HEK293T (cell line): Measurements from ENCODE around the gene PATZ1.

ENCODE experiments used
- CTCF ChIA-PET: fragments of 350-600 bp; formaldehyde crosslinking; extraction: SDS; loops from one replicate; lab custom pipeline; 2021; ENCODE audit warnings: antibody characterized with exemption, inconsistent platforms; lab: Yijun Ruan, JAX
- POLR2A ChIA-PET: fragments of 350-600 bp; formaldehyde crosslinking; extraction: SDS; loops from one replicate; lab custom pipeline; 2020; ENCODE audit warnings: antibody characterized with exemption, inconsistent platforms; lab: Yijun Ruan, JAX
- DNase-seq: peaks from one replicate; pipeline ENCODE4 v3.0.0; 2012; ENCODE audit warnings: mixed read lengths; ENCODE audit errors: extremely low spot score
- ARNT ChIP-seq: fragments of 450-650 bp; IDR thresholded peaks from 2 replicates; pipeline ENCODE4 v1.6.1; 2017; ENCODE audit warnings: mild to moderate bottlenecking
- BHLHE40 ChIP-seq: fragments of 450-650 bp; IDR thresholded peaks from 2 replicates; pipeline ENCODE4 v1.6.1; 2016; ENCODE audit warnings: mild to moderate bottlenecking, moderate library complexity, borderline replicate concordance
- CTBP1 ChIP-seq: fragments of 450-650 bp; IDR thresholded peaks from 2 replicates; pipeline ENCODE4 v1.6.1; 2016; ENCODE audit warnings: borderline replicate concordance
- ELF4 ChIP-seq: fragments of 450-650 bp; IDR thresholded peaks from 2 replicates; pipeline ENCODE4 v1.6.1; 2017; ENCODE audit warnings: antibody characterized with exemption
- FOXA1 ChIP-seq: fragments of 450-650 bp; IDR thresholded peaks from 2 replicates; pipeline ENCODE4 v1.6.1; 2016; ENCODE audit warnings: mild to moderate bottlenecking
- FOXK2 ChIP-seq: fragments of 450-650 bp; IDR thresholded peaks from 2 replicates; pipeline ENCODE4 v1.6.1; 2016; ENCODE audit warnings: mild to moderate bottlenecking
- FOXM1 ChIP-seq: fragments of 450-650 bp; IDR thresholded peaks from 2 replicates; pipeline ENCODE4 v1.6.1; 2017; ENCODE audit warnings: mild to moderate bottlenecking, borderline replicate concordance
- HDGF ChIP-seq: fragments of 450-650 bp; IDR thresholded peaks from 2 replicates; pipeline ENCODE4 v1.6.1; 2017; ENCODE audit warnings: antibody characterized with exemption, borderline replicate concordance
- L3MBTL2 ChIP-seq: fragments of 450-650 bp; conservative IDR thresholded peaks from 2 replicates; pipeline ENCODE4 v1.6.1; 2016; ENCODE audit warnings: mild to moderate bottlenecking
- LEF1 ChIP-seq: fragments of 450-650 bp; IDR thresholded peaks from 2 replicates; pipeline ENCODE4 v1.6.1; 2017; ENCODE audit warnings: mild to moderate bottlenecking, borderline replicate concordance
- NFRKB ChIP-seq: fragments of 450-650 bp; IDR thresholded peaks from 2 replicates; pipeline ENCODE4 v1.6.1; 2016; ENCODE audit warnings: mild to moderate bottlenecking, moderate library complexity
- PKNOX1 ChIP-seq: fragments of 450-650 bp; IDR thresholded peaks from 2 replicates; pipeline ENCODE4 v1.6.1; 2016
- SP1 ChIP-seq: fragments of 450-650 bp; IDR thresholded peaks from 2 replicates; pipeline ENCODE4 v1.6.1; 2017
- SUZ12 ChIP-seq: fragments of 450-650 bp; IDR thresholded peaks from 2 replicates; pipeline ENCODE4 v1.6.1; 2016; ENCODE audit warnings: mild to moderate bottlenecking
- TARDBP ChIP-seq: fragments of 450-650 bp; IDR thresholded peaks from 2 replicates; pipeline ENCODE4 v1.6.1; 2016
- ZNF384 ChIP-seq: fragments of 450-650 bp; IDR thresholded peaks from 2 replicates; pipeline ENCODE4 v1.6.1; 2016

PATZ1 gene

DNA sequence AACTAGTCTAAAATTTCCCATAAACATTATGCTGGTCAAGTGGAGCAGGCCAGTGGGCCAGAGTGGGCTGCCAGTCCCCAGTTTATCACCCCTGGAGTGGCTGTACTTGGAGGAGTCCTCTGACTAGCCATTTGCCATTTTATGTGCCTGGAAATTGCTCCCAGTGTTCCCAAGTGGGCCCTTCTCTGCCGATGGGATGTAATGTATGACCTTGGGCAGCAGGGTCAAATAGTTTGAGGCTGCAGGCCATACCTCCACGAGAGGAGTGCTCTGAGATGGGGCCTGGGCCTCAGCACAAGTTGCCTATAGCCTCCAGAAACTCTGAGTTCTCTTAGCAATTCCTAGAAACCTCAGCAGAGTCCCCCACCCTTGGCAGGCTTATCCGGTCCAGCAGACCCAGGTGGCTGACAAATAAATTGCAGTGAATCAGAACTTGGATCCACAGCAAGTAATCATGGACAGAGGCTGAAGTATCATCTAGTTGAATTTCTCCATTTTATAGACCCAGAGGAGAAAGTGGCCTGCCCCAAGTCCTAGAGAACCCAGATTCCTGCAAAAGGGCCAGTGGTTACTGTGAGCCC is 17.8 kb upstream of the PATZ1 start:
- ChIA-PET POLR2A (interaction anchor here (0.8 to 3.2 kb wide), 2 partner anchors 17 to 35 kb away, joined by 3 to 10 read pairs; partner anchors contain the start of genes DRG1 and PATZ1), CTCF (no interaction called here)
- peak; percentile 10 for DNase-seq
- TF ChIP-seq TARDBP, result no peak
- TF ChIP-seq BHLHE40, result no peak
- TF ChIP-seq FOXA1, result no peak
- no peak for TF ChIP-seq CTBP1
- no peak for TF ChIP-seq SUZ12
- no peak for TF ChIP-seq SP1
- no peak for TF ChIP-seq NFRKB
- TF ChIP-seq L3MBTL2, result no peak
- no peak for TF ChIP-seq ZNF384
- TF ChIP-seq PKNOX1, result no peak
- no peak for TF ChIP-seq ARNT

DNA sequence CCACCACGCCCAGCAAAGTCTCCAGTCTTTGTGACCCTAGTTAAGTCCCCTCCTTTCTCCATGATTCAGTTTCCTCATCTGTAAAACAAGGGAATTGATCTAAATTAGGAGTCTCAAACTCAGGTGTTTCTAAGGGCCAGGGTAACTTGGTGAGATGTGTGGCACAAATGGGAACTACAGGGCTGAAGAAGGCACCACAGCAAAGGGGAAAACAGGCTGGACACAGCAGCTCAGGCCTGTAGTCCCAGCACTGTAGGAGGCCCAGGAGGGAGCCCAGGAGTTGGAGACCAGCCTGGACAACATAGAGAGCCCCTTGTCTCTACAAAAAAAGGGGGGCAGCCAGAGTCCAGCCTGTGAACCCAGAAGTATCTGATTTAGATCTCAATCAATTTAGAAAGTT is 15.6 kb upstream of the PATZ1 start:
- TF ChIP-seq LEF1 (no peak), NFRKB (no peak), ZNF384 (no peak), HDGF (no peak), SUZ12 (no peak), SP1 (no peak), CTBP1 (no peak), ELF4 (no peak), L3MBTL2 (no peak), TARDBP (no peak), FOXM1 (no peak), FOXK2 (no peak), ARNT (no peak), BHLHE40 (no peak), FOXA1 (no peak), PKNOX1 (no peak)
- DNase-seq, result peak; percentile 16
- CTCF ChIA-PET, result no interaction called here
- POLR2A ChIA-PET, result interaction anchor here (3.2 kb wide), 1 partner anchor 15 kb away, joined by 10 read pairs; the partner anchor contains the start of gene PATZ1

GRCh38 chr22:31360029-31360428 is 13.9 kb upstream of the PATZ1 start:
- ChIA-PET CTCF (interaction anchor here (0.7 kb wide), 1 partner anchor 745 kb away, joined by 7 read pairs; no protein-coding TSS in a partner anchor), POLR2A (interaction anchor here (1.5 to 3.9 kb wide), 2 partner anchors 13 to 39 kb away, joined by 3 to 16 read pairs; partner anchors contain the start of genes DRG1 and PATZ1)
- TF ChIP-seq FOXM1 (no peak), PKNOX1 (no peak), ZNF384 (peak; percentile 3; the same call in 1 of the 2 replicates)
- DNase-seq, result no peak

DNA sequence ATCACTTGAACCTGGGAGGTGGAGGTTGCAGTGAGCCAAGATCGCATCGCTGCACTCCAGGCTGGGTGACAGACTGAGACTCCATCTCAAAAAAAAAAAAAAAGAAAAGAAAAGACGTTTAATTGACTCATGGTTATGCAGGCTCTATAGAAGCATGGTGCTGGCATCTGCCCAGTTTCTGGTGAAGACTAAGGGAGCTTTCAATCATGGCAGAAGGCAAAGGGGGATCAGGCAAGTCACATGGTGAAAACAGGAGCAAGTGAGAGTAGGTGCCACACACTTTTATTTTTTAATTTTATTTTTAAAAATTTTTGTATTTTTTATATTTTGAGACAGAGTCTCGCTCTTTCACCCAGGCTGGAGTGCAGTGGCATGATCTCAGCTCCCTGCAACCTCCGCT is 8.4 kb upstream of the PATZ1 start:
- ChIA-PET POLR2A (interaction anchor here (1.1 kb wide), 1 partner anchor 8 kb away, joined by 3 read pairs; the partner anchor contains the start of gene PATZ1), CTCF (no interaction called here)
- DNase-seq, result no peak
- TF ChIP-seq BHLHE40 (no peak), L3MBTL2 (no peak), LEF1 (no peak), CTBP1 (no peak), FOXA1 (no peak), NFRKB (no peak)

GRCh38 chr22:31350410-31350863 is 4.3 kb upstream of the PATZ1 start:
- DNase-seq, result no peak
- TF ChIP-seq FOXM1 (no peak), ARNT (no peak), PKNOX1 (no peak), CTBP1 (no peak), FOXA1 (no peak), ELF4 (no peak), LEF1 (no peak)
- ChIA-PET POLR2A (interaction anchor here (1.1 kb wide), 1 partner anchor 49 kb away, joined by 3 read pairs; the partner anchor contains the start of gene DRG1), CTCF (no interaction called here)

DNA sequence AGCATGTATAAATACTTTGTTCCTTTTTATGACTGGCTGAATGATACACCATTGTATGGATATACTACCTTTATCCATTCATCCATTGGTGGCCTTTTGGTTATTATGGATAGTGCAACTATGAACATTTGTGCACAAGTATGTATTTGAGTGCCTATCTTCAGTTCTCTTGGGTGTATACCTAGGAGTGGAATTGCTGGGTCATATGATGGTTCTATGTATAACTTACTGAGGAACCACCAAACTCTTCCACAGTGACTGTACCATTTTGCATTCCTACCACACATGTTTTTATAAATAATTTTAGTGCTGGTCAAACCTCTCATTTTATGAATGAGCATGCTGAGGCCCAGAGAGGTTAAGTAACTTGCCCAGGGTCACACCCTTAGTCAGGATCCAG is 3.8 kb upstream of the PATZ1 start:
- TF ChIP-seq ZNF384 (no peak), NFRKB (no peak)

More for the DNA sequence above, 3.8 kb upstream of the PATZ1 start:
- ChIA-PET CTCF (no interaction called here), POLR2A (interaction anchor here (1.1 kb wide), 1 partner anchor 49 kb away, joined by 3 read pairs; the partner anchor contains the start of gene DRG1)
- DNase-seq, result no peak
